ENCODE results near the gene DUSP14.
"Not testable (repeated sequence)": the region's sequence is repeated elsewhere in the genome, so short reads cannot be mapped to it uniquely, and the experiment has no call there.

DUSP14 gene

GRCh38 chr17:37483311-37484039 is 6.2 kb upstream of the DUSP14 start:
- DNase-seq (ENCODE audit: low read depth in 1 of 2, low spot score in 1 of 2), result no peak

- no peak for DNase-seq (ENCODE audit: low read depth in 1 of 2, low spot score in 1 of 2)
Observed at GRCh38 chr17:37485938-37486570, 3.6 kb upstream of the DUSP14 start.

- no peak for DNase-seq (ENCODE audit: low read depth in 1 of 2, low spot score in 1 of 2)
Observed at GRCh38 chr17:37488009-37488604, 1.6 kb upstream of the DUSP14 start.

GRCh38 chr17:37488607-37489196 is 989 bp upstream of the DUSP14 start:
- peak; percentile 26 to 55 for DNase-seq (ENCODE audit: low read depth in 1 of 2, low spot score in 1 of 2)

DNA sequence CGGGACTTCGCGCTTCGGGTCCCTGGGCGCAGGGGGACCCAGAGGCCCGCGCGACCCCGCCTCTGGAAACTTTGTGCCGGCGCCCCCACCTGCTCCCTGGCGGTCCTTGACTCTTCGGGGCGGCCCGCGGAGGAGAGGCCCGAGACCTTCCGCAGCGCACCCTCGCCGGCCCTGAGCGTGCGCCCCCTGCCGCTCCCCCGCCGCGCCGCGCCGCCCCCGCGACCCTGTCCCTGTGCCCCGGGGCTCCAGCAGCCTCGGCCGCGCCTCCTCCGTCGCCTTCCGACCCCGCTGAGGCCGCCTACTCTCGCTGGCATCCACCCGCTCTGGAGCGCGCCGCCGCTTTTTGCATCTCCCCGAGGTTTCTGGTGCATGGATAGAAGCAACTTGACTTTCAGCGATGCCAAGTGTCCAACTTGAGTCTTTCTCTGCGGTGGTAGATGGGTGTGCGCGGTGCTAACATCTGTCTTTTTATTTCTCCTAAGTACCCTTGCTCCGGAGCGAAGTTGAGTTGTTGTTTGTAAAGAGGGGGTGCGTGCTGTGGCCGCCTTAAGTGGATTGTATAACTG is 414 bp downstream of the DUSP14 start:
- peak; percentile 47 to 55 for DNase-seq (ENCODE audit: low read depth in 1 of 2, low spot score in 1 of 2)

DNA sequence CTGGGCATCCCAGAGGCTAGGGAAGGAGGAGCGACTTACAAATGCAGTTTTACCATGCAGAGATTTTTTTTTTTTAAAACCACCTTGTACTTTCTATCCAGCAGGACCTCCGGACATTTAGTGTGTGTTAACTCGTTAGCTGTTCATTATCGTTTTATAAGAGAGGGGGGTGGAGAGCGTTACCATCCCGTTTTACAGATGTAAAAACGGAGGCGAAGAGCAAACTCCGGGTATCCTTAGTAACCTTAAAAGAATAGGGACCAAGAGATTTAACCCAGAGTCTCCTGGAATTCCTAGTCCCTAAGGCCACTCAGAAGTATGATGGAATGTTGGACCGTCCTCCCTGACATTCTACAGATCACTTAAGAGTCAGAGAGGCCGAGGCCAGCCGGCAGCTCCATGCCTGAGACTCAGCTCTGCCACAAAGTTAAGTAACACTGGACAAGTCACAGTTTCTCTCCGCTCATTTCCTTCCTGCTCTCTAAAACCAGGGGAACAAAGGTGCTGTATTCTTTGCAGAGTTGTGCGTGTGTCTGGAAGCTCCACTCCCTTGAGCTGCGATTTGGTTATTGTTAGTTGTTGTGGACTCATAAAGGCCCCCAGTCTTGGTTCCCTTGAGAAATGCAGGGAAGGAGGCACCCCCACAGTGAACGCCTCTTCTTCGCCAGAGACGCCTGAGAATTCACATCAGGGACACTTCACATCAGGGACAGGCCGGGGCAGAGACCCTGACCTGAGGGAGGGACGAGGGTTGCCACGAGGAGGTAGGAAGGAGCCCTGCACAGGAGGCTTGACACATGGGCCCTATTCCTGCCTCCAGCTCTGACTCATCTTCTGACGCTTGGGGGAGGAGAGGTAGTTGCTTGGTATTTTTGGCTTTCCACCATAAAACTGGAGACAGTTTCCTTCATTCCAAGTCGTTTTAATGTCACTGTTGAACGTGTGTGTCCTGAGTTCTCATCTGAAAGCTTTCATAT is 1.2 kb downstream of the DUSP14 start:
- no peak for DNase-seq (ENCODE audit: low read depth in 1 of 2, low spot score in 1 of 2)

- no peak for DNase-seq (ENCODE audit: low read depth in 1 of 2, low spot score in 1 of 2)
Observed at GRCh38 chr17:37492167-37492566, 2.5 kb downstream of the DUSP14 start.

DNA sequence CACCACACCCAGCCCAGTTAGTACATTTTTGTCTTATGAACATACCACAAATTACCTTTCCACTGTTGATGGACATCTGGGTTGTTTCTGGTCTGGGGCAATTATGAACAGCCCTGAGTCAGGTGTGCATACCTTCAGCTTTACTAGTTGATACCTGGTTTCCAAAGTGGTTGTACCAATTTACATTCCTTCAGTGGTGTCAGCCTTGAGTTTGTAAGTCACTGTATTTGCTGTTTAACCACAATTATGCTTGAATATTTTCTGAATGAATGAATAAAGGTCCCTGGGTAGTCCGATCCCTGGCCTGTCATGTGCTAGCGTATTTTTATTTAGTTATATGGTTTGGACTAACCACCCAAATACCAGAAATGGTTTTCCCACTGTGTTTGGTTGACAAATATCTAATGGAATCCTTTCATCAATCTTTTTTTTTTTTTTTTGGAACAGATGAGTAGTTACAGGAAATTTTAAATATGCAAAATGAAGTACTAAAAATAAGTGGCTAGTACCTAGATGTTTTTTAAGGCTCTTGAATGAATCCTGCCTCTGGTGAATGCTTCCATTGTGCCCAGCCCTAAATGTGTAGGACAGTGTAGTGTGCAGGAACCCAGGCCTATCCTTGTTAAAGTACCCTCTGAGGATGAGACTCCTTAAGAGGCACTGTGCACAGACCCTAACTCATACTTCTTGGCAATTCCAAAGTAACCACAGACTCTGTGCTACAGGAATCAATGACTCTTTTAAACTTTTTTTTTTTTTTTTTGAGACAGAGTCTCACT is 3.7 kb downstream of the DUSP14 start:
- no peak for DNase-seq (ENCODE audit: low read depth in 1 of 2, low spot score in 1 of 2)

- no peak for DNase-seq (ENCODE audit: low read depth in 1 of 2, low spot score in 1 of 2)
Observed at GRCh38 chr17:37494401-37494831, 4.7 kb downstream of the DUSP14 start.

- DNase-seq (ENCODE audit: low read depth in 1 of 2, low spot score in 1 of 2), result no peak
Observed at GRCh38 chr17:37494971-37495370, 5.3 kb downstream of the DUSP14 start.

DNA sequence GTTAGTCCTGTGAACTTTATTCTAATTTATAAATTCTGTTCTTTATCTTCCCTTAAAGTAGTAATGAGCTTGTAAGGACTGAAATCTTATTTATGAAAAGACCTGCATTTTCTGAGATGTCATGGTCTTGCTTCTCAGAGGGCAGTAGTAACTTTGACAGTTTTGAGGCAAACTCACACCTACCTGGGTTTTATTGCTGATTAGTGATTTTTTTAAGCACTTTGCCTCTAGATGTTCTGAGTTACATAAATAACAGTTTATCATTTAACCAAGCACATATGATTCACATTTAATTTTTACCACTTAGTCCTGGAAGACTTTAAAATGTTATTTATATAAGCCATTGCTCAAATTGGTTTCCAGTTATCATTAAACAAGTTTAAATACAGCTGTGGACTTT is 10.7 kb downstream of the DUSP14 start:
- DNase-seq (ENCODE audit: low read depth in 1 of 2, low spot score in 1 of 2), result no peak

- DNase-seq (ENCODE audit: low read depth in 1 of 2, low spot score in 1 of 2), result no peak
Observed at GRCh38 chr17:37502009-37502936, 12.6 kb downstream of the DUSP14 start.

- DNase-seq (ENCODE audit: low read depth in 1 of 2, low spot score in 1 of 2), result no peak
Observed at GRCh38 chr17:37503148-37503547, 13.5 kb downstream of the DUSP14 start.

- DNase-seq (ENCODE audit: low read depth in 1 of 2, low spot score in 1 of 2), result no peak
Observed at GRCh38 chr17:37505333-37505732, 15.6 kb downstream of the DUSP14 start.

- no peak for DNase-seq (ENCODE audit: low read depth in 1 of 2, low spot score in 1 of 2)
Observed at GRCh38 chr17:37506678-37507077, 17.0 kb downstream of the DUSP14 start.

- no peak for DNase-seq (ENCODE audit: low read depth in 1 of 2, low spot score in 1 of 2)
Observed at GRCh38 chr17:37507111-37507510, 17.4 kb downstream of the DUSP14 start.

DNA sequence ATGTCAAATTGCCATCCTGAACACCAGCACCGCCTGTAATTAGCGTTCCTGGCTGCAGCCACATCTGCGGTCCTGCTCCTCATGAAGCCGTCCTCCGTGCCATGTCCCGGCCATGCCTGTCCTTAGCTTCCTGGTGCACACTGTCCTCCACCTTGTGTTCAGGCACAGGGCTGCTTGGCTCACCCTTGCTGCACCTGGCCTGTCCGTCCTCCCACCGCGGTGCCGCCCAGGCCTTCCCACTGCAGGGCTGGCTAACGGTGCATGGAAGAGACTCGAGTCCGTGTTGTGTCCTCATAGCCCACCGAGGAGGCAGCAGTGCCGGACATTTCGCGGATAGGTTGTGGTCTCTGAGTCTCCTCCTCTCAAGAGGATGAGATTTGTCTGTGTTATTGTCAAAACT is 20.4 kb downstream of the DUSP14 start:
- no peak for DNase-seq (ENCODE audit: low read depth in 1 of 2, low spot score in 1 of 2)

- DNase-seq (ENCODE audit: low read depth in 1 of 2, low spot score in 1 of 2), result not testable (repeated sequence)
Observed at GRCh38 chr17:37511642-37512041, 22.0 kb downstream of the DUSP14 start.
